Measurements from ENCODE around the gene WDR74. TPM values are rescaled to one million over a fixed set of nuclear protein-coding genes. Genes with fewer than 3 reads are reported as not detected.

The WDR74 gene
- total RNA-seq, 2 donors from 2014 or later, result 17.8 to 26.8 TPM

GRCh38 chr11:62788991-62789390, 50.4 kb downstream of the WDR74 start:
- TF ChIP-seq CTCF (IDR thresholded peaks at IDR 0.05), result no peak
- no peak for DNase-seq (ENCODE audit: low spot score)
- Histone ChIP-seq H3K36me3 (peaks cover 27% of the 10 kb centered on the region), H3K4me1 (peaks cover 0 to 47% of the 10 kb centered on the region in 2 donors), H3K27me3 (no peaks in the 10 kb centered on the region), H3K27ac (no peak overlapping the region), H3K4me3 (no peak overlapping the region), H3K9me3 (no peaks in the 10 kb centered on the region)

GRCh38 chr11:62787005-62787759, 52.2 kb downstream of the WDR74 start, which contains the start of gene TMEM179B:
Gene TMEM179B, plus strand, starts transcription at chr11:62787402. Its CDS starts 30 bp downstream, at chr11:62787432.
- peaks cover 0 to 41% of the 10 kb centered on the region in 2 donors for H3K4me1 ChIP-seq
- peak in 1 of 2 donors; percentile 32 for TF ChIP-seq CTCF (IDR thresholded peaks at IDR 0.05)

GRCh38 chr11:62786318-62787004, 52.9 kb downstream of the WDR74 start:
- peak; percentile 89 to 94 for TF ChIP-seq CTCF (IDR thresholded peaks at IDR 0.05)
- Histone ChIP-seq H3K9me3 (no peaks in the 10 kb centered on the region), H3K4me1 (peaks cover 0 to 38% of the 10 kb centered on the region in 2 donors), H3K4me3 (peak overlapping the region; percentile 90 to 99), H3K36me3 (peaks cover 19% of the 10 kb centered on the region), H3K27ac (peak overlapping the region; percentile 98 to 100), H3K27me3 (no peaks in the 10 kb centered on the region)
- DNase-seq (ENCODE audit: low spot score), result peak; percentile 92

More at GRCh38 chr11:62787005-62787759, 52.2 kb downstream of the WDR74 start, which contains the start of gene TMEM179B:
- Histone ChIP-seq H3K9me3 (no peaks in the 10 kb centered on the region), H3K4me3 (peak within 1 kb of the TSS; percentile 90 to 99), H3K36me3 (peaks cover 18% of the 10 kb centered on the region), H3K27ac (peak within 1 kb of the TSS; percentile 98 to 100), H3K27me3 (no peaks in the 10 kb centered on the region)
- peak; percentile 99 for DNase-seq (ENCODE audit: low spot score)

Small RNAs within 50 kb of the gene (microRNA-seq; reads per million reads assigned to microRNA genes)
- 0 to 1.4 reads per million in 2 donors for gene MIR6514 (ENCODE audit: borderline number of aligned reads in 2 of 2, borderline replicate concordance in 1 of 2)
- gene MIR6748 (ENCODE audit: borderline number of aligned reads in 2 of 2, borderline replicate concordance in 1 of 2), result 0 reads per million in 2 donors

Other genes with a start within 250 kb of the WDR74 start
- gene TUT1, start 248.1 kb downstream of the WDR74 start, total RNA-seq, result 1 to 10 TPM; 5.4 to 5.7 TPM
- 10 to 100 TPM; 30.0 to 40.5 TPM for gene MTA2, start 237.7 kb downstream of the WDR74 start, total RNA-seq
- gene EML3, start 226.8 kb downstream of the WDR74 start, total RNA-seq, result 10 to 100 TPM; 15.8 to 21.3 TPM
- gene ROM1, start 226.3 kb downstream of the WDR74 start, total RNA-seq, result 1 to 10 TPM; 3.2 to 5.3 TPM
- gene B3GAT3, start 217.6 kb downstream of the WDR74 start, total RNA-seq, result 10 to 100 TPM; 12.7 to 14.0 TPM
- gene GANAB, start 193.0 kb downstream of the WDR74 start, total RNA-seq, result 10 to 100 TPM; 71.8 to 78.0 TPM
- gene INTS5, start 186.3 kb downstream of the WDR74 start, total RNA-seq, result 10 to 100 TPM; 12.1 to 19.8 TPM
- gene C11orf98, start 174.4 kb downstream of the WDR74 start, total RNA-seq, result 10 to 100 TPM; 40.1 to 44.0 TPM
- 1 to 10 TPM in 1 of 2 donors, under 1 TPM in 1; 0.41 to 3.7 TPM for gene CSKMT, start 174.3 kb downstream of the WDR74 start, total RNA-seq
- 1 to 10 TPM; 5.0 to 8.7 TPM for gene UQCC3, start 167.9 kb downstream of the WDR74 start, total RNA-seq
- gene LBHD1, start 167.3 kb downstream of the WDR74 start, total RNA-seq, result 1 to 10 TPM; 2.3 to 2.4 TPM
- gene UBXN1, start 160.5 kb downstream of the WDR74 start, total RNA-seq, result 100 to 1,000 TPM in 1 of 2 donors, 10 to 100 TPM in 1; 77.4 to 116 TPM
- 1 to 10 TPM; 1.5 to 3.0 TPM for gene LRRN4CL, start 150.1 kb downstream of the WDR74 start, total RNA-seq
- 10 to 100 TPM; 18.6 to 23.0 TPM for gene BSCL2, start 132.2 kb downstream of the WDR74 start, total RNA-seq
- gene GNG3, start 131.9 kb downstream of the WDR74 start, total RNA-seq, result not detected
- gene HNRNPUL2, start 112.1 kb downstream of the WDR74 start, total RNA-seq, result 10 to 100 TPM; 12.2 to 15.6 TPM
- gene TTC9C, start 111.1 kb downstream of the WDR74 start, total RNA-seq, result 10 to 100 TPM in 1 of 2 donors, 1 to 10 TPM in 1; 9.6 to 11.4 TPM
- gene ZBTB3, start 85.4 kb downstream of the WDR74 start, total RNA-seq, result 1 to 10 TPM; 5.1 to 7.8 TPM
- 10 to 100 TPM; 32.9 to 34.8 TPM for gene POLR2G, start 78.0 kb downstream of the WDR74 start, total RNA-seq
- 1 to 10 TPM; 5.8 to 9.5 TPM for gene TAF6L, start 68.2 kb downstream of the WDR74 start, total RNA-seq
- gene TMEM179B, start 52.2 kb downstream of the WDR74 start, total RNA-seq, result 10 to 100 TPM; 42.5 to 44.8 TPM
- gene TMEM223, start 47.6 kb downstream of the WDR74 start, total RNA-seq, result 10 to 100 TPM; 27.7 TPM
- 10 to 100 TPM; 33.9 to 35.9 TPM for gene NXF1, start 34.1 kb downstream of the WDR74 start, total RNA-seq
- gene STX5, start 7.5 kb downstream of the WDR74 start, total RNA-seq, result 10 to 100 TPM; 15.2 to 24.7 TPM
- gene TEX54, start 6.7 kb downstream of the WDR74 start, total RNA-seq, result not detected
- gene SLC3A2, start 41.3 kb upstream of the WDR74 start, total RNA-seq, result 10 to 100 TPM; 27.7 to 64.9 TPM
- not detected for gene CHRM1, start 81.8 kb upstream of the WDR74 start, total RNA-seq
- gene SLC22A6, start 145.4 kb upstream of the WDR74 start, total RNA-seq, result not detected
- not detected for gene SLC22A8, start 176.3 kb upstream of the WDR74 start, total RNA-seq